Measurements from ENCODE around the gene MED26.

MED26 gene

GRCh38 chr19:16587833-16588823, 39.9 kb downstream of the MED26 start:
- DNase-seq = peak; percentile 82

GRCh38 chr19:16586991-16587832, 40.8 kb downstream of the MED26 start:
- peak; percentile 19 for DNase-seq

- DNase-seq = no peak
Observed at GRCh38 chr19:16586477-16586871, 41.5 kb downstream of the MED26 start.

GRCh38 chr19:16585808-16586476, 42.1 kb downstream of the MED26 start:
- DNase-seq = no peak

- no peak for DNase-seq
Observed at GRCh38 chr19:16585094-16585801, 42.8 kb downstream of the MED26 start.

DNA sequence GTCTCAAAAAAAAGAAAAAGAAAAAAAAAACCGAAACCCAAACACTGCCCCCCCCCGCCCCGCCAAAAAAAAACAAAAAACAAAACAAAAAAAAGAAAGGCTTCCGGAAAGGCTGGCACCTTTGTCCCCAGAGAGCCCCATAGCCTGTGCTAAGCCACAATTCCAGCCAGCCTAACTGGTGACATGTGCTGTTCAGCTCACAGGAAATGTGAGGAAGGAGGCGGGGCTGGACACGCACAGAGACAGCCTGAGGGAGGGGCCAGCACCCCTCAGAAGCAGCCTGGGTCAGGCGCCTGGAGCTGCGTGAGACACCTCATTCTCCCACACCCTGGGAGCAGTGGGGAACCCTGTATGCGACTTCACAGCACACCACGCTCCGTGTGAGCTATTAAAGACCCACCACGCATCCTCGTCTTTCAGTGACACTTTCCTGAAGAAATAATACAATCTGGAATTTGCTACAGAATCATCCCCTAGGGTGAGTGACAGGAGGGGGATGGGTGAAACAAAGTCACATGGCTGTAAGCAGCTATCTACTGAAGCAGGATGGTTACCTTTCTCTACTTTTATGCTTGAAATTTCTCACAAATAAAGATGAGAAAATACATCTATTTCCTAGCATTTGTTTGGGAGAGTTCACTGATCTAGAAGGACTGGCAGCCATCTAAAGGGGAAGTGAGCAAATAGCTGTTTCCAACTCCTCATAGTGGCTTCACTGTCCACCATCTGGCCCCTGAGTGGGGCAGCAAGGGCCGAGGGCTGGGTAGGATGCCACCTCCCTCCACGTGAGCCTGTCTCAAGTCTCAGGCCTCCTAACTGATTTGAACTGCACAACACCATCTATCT, 43.5 kb downstream of the MED26 start:
- DNase-seq = peak; percentile 62

DNA sequence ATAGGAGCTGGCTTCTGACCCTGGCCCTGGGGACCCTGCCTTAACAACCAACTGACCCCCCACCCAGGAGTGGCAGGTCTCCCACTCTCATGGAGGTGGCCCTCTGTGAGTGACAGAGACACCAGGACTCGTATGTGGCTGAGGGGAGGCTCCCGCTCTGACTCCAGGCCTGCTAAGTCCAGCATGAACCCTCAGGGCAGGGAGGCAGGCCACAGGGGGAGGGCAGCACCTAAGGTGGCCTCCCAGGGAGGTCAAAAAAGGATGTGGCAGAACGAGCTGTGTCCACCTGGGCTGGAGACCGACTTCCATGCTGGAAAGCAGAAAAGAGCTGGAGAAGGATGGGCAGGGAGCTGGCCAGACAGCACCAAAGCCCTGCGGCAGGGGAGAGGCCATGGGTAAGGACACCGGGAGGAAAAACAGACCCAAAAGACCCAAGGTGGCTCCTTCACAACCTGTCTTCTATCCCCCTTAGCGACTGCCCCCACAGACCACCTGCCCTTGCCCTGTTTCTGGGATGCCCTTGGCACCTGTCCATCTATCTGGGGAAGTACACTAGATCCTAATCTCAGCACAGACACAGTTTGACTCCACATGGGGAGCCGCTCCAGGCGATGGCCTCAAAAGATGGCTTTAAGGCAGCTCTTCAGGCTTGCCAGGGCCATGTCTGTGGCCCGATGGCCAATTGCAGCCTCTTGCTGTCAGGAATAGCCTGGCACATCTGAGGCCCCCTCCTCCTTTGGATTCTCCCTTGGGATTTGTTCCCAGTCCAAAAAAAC, 45.3 kb downstream of the MED26 start:
- DNase-seq = no peak

- DNase-seq = no peak
Observed at GRCh38 chr19:16581971-16582343, 46.0 kb downstream of the MED26 start.

DNA sequence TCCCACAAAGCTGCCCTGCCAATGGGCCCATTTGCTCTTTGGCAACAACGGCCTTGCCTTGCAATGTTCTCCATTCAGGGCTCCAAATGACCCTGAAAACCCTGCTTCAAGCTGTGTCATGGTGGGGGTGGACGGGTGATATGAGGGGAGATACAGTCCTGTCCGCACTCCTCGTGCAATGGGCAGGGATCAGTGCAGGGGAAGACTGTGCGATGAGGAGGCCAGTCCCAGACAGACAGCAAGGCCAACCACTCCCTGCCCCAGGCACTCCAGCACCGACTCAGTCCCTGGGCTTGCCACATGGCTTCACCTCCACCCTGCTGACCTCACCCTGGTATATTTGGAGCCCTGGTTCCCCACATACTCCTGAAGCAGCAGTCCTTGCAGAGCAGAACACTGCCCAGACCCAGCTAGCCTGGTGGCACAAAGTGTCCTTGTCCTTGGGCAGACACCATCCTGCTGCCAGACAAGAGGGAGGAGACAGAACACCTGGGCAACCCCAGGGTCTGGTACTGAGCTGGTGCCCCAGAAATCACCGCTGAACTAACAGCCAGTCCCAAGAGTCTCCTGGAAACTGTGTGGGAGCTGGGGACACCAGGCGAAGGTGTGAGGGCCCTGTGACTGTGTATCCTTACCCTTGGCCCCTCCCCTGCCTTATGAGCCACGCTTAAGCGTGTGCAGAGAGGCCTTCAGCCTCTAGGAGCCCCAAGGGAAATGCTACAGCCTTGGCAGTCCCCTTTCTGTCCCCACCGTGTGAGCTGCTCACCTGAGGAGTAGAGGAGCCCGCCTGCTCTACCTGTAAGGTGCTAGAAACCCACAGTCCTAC, 46.6 kb downstream of the MED26 start:
- DNase-seq = no peak

GRCh38 chr19:16579381-16579780, 48.6 kb downstream of the MED26 start:
- no peak for DNase-seq

- no peak for DNase-seq
Observed at GRCh38 chr19:16577531-16577985, 50.4 kb downstream of the MED26 start.

DNA sequence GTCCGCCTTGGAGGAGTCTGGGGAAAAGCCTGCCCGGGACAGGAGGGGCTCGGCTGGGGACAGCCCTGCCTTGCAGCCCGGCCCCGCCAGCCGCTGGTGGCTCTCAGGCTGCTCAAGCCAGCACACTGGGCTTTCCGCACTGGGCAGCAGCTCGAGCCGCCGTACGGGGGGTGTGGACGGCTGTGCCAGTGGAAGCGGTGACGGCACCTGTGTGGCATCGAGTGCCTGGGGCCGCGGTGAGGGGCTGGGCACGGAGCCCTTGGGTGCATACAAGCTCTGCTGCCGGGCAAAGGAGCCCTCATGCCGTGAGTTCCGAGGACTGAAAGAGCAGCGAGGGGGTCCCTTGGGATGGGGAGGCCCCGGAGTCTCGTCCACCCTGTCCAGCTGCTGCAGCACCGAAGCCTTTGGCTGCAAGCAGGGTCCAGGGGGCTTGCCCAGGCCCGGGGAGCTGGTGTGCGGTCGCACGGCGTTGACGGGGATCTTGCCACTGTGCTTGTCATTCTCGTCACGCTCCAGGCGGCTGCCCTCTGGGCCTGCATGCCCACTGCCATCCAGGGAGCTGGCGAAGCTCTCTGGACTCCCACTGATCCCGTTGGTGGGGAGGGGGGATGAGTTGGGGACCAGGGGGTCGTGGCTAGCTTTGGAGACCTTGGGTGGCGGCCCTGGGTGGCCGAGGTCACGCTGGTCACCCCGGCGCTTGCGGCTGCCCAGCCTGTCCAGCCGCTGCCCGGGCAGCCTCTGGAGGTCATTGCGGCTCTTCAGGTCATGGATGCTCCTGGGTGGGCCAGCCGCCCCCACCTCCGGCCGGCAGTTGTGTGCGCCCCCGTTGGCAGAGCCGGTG, 51.1 kb downstream of the MED26 start:
- no peak for DNase-seq

DNA sequence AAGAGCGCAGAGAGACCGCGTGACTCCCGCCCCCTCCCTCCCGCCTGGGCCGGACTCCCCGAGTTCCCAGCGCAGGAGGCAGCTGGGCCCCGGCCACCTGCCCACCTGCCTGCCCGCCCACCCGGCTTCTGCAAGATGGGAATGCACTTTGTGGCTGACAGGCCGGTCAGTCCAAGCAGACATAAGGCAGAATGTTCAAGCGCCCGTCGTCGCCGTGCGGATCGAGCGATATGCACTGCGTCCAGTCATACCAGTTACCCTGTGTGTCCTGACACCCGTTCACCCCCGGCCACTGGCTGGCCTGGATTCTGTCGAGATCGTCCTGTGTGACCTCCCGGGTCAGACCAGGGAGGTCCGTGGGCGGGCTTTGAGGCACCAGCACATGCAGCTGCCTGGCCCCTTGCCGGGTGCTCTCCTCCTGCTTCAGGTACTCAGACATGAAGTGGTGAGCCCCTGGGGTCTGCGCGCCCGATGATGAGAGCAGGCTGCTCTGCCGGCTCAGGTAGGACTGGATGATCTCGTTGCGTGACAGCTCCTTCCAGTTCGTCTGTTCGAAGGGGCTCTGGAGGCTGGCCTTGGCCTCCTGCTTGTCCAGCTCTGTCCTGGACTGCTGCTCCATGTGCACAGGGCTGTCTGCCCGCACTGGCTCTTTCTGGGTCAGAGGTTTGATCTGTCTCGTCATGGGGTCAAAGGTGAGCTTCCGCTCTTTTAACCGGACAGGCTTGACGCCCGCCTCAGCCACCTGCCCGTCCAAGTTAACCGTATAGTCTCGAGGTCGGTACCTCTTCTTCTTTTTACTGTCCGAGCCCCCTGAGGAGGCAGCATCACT, 51.9 kb downstream of the MED26 start:
- DNase-seq = no peak

GRCh38 chr19:16575282-16575681, 52.7 kb downstream of the MED26 start:
- no peak for DNase-seq

GRCh38 chr19:16573925-16574324, 54.1 kb downstream of the MED26 start:
- DNase-seq = no peak

DNA sequence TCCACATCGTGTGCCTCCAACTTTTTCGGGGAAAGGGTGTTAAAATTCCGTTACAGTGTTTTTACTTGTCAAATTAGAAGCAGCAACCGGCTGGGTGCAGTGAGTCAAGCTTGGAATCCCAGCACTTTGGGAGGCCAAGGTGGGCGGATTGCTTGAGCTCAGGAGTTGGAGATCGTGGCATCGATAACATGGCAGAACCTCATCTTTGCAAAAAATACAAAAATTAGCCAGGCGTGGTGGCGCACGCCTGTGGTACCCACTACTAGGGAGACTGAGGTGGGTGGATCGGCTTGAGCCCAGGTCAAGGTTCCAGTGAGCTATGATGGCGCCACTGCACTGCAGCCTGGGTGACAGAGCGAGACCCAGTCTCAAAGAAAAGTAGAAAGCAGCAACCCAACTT, 54.7 kb downstream of the MED26 start:
- DNase-seq = no peak

- DNase-seq = peak; percentile 87
Observed at GRCh38 chr19:16572332-16573211, 55.4 kb downstream of the MED26 start, which contains the start of gene SLC35E1. Gene SLC35E1, minus strand, starts transcription at chr19:16572415. Its CDS starts 51 bp downstream, at chr19:16572364.
